HepG2 (cell line): ENCODE results near the gene DYNC2LI1. TPM values are rescaled to one million over a fixed set of nuclear protein-coding genes. Genes with fewer than 3 reads are reported as not detected.

Source experiments
- ATAC-seq: fragments of 200-7000 bp; cut with Tn5 transposase; 3 replicates; pipeline ENCODE4 v1.9.1; 2020; ENCODE audit warnings: mild to moderate bottlenecking, moderate library complexity
- BruUV-seq: library from RNA; stranded (reverse); fragments of 400-500 nt; replicated peaks from 2 replicates; lab custom pipeline; 2021; lab: Mats Ljungman, UMichigan
- CTCF ChIA-PET: fragments of 300-600 bp; formaldehyde crosslinking; extraction: SDS; loops from one replicate; lab custom pipeline; 2021; ENCODE audit warnings: low total read pairs, inconsistent platforms, low intra/inter-chr PET ratio; lab: Yijun Ruan, JAX
- POLR2A ChIA-PET: fragments of 350-600 bp; sonication (Branson Sonifier 250); formaldehyde crosslinking; loops from one replicate; lab custom pipeline; 2020; ENCODE audit warnings: antibody characterized with exemption, inconsistent platforms; lab: Yijun Ruan, JAX
- DNase-seq: peaks from one replicate; pipeline ENCODE4 v3.0.0-alpha.2; 2015; ENCODE audit warnings: low spot score
- FAIRE-seq: peaks from 3 replicates; lab custom pipeline; 2011; peaks lifted over from hg19 to GRCh38; lab: Jason Lieb, UNC
- H2AFZ ChIP-seq: one replicate; pipeline ENCODE4 v1.6.1; 2011; ENCODE audit warnings: low read length, inconsistent platforms
- H3K27ac ChIP-seq: fragments of 300-600 bp; 3 replicates; pipeline ENCODE4 v1.8.0; 2011; ENCODE audit warnings: mixed run types, mild to moderate bottlenecking, mixed read lengths, low read length, inconsistent platforms; ENCODE audit not compliant: insufficient read depth; ENCODE audit errors: extremely low read length
- H3K27me3 ChIP-seq, 2 experiments: fragments of 200-600 bp in 1 of 2; 2 replicates in 1 of 2; 3 replicates in 1 of 2; pipeline versions ENCODE4 v1.6.0 to v1.8.0; 2011; ENCODE audit warnings: low read length in 2 of 2, mild to moderate bottlenecking in 2 of 2, moderate library complexity in 2 of 2, inconsistent platforms in 1 of 2; ENCODE audit not compliant: insufficient read depth in 2 of 2, control insufficient read depth in 1 of 2
- H3K36me3 ChIP-seq, 2 experiments: fragments of 200-600 bp in 1 of 2; replicated peaks in 1 of 2; 2 replicates in 1 of 2; 3 replicates in 1 of 2; pipeline versions ENCODE4 v1.5.1 to v1.8.0; 2011; ENCODE audit warnings: low read length in 2 of 2, inconsistent platforms in 1 of 2; ENCODE audit not compliant: insufficient read depth in 2 of 2, control insufficient read depth in 1 of 2
- H3K4me1 ChIP-seq: 2 replicates; pipeline ENCODE4 v1.5.1; 2012; ENCODE audit warnings: low read length, inconsistent platforms; ENCODE audit not compliant: insufficient read depth
- H3K4me2 ChIP-seq: 2 replicates; pipeline ENCODE4 v1.6.0; 2011; ENCODE audit warnings: low read depth, low read length, inconsistent platforms
- H3K4me3 ChIP-seq, 3 experiments: fragments of 200-600 bp in 1 of 3; sonication (generic), shearing (Covaris generic) in 1 of 3; replicated peaks in 1 of 3; 2 replicates each; pipeline ENCODE4 v1.5.1; 2011 to 2016; ENCODE audit warnings: low read length in 3 of 3, inconsistent platforms in 2 of 3, low read depth in 2 of 3, mild to moderate bottlenecking in 2 of 3, control low read depth in 1 of 3, mixed read lengths in 1 of 3; ENCODE audit not compliant: insufficient read depth in 1 of 3
- H3K79me2 ChIP-seq: one replicate; pipeline ENCODE4 v1.6.1; 2011; ENCODE audit warnings: low read length, inconsistent platforms; ENCODE audit not compliant: insufficient read depth
- H3K9ac ChIP-seq: 2 replicates; pipeline ENCODE4 v1.6.0; 2011; ENCODE audit warnings: mild to moderate bottlenecking, low read depth, low read length, inconsistent platforms; ENCODE audit not compliant: insufficient read depth
- H3K9me3 ChIP-seq: 2 replicates; pipeline ENCODE4 v1.5.1; 2012; ENCODE audit warnings: mild to moderate bottlenecking, low read length
- H4K20me1 ChIP-seq: 2 replicates; pipeline ENCODE4 v1.6.0; 2011; ENCODE audit warnings: inconsistent platforms, mild to moderate bottlenecking, low read length, moderate library complexity; ENCODE audit not compliant: insufficient read depth
- GTF2F1 ChIP-seq: fragments of 150-350 bp; IDR thresholded peaks from 2 replicates; pipeline ENCODE4 v1.6.1; 2014; ENCODE audit warnings: low read length
- IRF1 ChIP-seq: sonication (generic); formaldehyde crosslinking; IDR thresholded peaks from 2 replicates; pipeline ENCODE4 v1.4.0; 2020; ENCODE audit warnings: low read depth, mild to moderate bottlenecking, missing genetic modification reagents
- KAT2B ChIP-seq: fragments of 150-350 bp; IDR thresholded peaks from 2 replicates; pipeline ENCODE4 v1.6.1; 2014; ENCODE audit warnings: low read depth, low read length, borderline replicate concordance
- KAT7 ChIP-seq: IDR thresholded peaks from 2 replicates; pipeline ENCODE4 v1.6.1; 2018; ENCODE audit warnings: borderline replicate concordance, missing compliant biosample characterization
- TGIF2 ChIP-seq: IDR thresholded peaks from 2 replicates; pipeline ENCODE4 v1.6.1; 2016; ENCODE audit warnings: control low read depth, missing compliant biosample characterization
- TMF1 ChIP-seq: sonication (generic); formaldehyde crosslinking; IDR thresholded peaks from 2 replicates; pipeline ENCODE4 v1.8.1; 2022; ENCODE audit warnings: low read depth, missing genetic modification reagents
- WGBS: methylation state at CpG from one replicate; pipeline ENCODE4 v1.1.6; 2017; ENCODE audit warnings: low lambda C conversion rate; 5-methylcytosine and 5-hydroxymethylcytosine counted together
- in situ Hi-C: cut with HindIII; loops from 2 replicates; pipeline ENCODE4 v1.10.0; 2017; ENCODE audit warnings: low pct_unique_long_range_greater_than_20kb; ENCODE audit not compliant: extremely low pct_ligation_motif_present
- intact Hi-C: fragments of 100-400 bp; cut with micrococcal nuclease; formaldehyde crosslinking; loops from one replicate; pipeline ENCODE4 v1.10.0; 2022; ENCODE audit not compliant: unreplicated experiment
- polyA plus RNA-seq, 8 experiments: library from polyadenylated mRNA; depleted of rRNA in 3 of 8; stranded (reverse) in 7 of 8; unstranded in 1 of 8; fragments of >200 nt; fragmentation: Illumina TruSeq in 4 of 8; extraction: Trizol in 4 of 8; gene quantifications; 2 replicates each; pipeline versions ENCODE4 v1.2.1 to v1.2.3, GENCODE V29; 2011 to 2016; ENCODE audit warnings: low read depth in 4 of 8, missing spikeins in 1 of 8, mixed read lengths in 1 of 8; ENCODE audit not compliant: insufficient read depth in 1 of 8
- total RNA-seq, 5 experiments: library from RNA; depleted of rRNA; stranded (reverse); fragments of >200 nt; fragmentation: Illumina TruSeq; extraction: Trizol; gene quantifications; 2 replicates each; pipeline ENCODE4 v1.2.3, GENCODE V29; 2016; ENCODE audit warnings: low read depth in 1 of 5
- TF ChIP-seq, protein P1 (sequence below): IDR thresholded peaks from 2 replicates; pipeline ENCODE4 v1.6.1; 2016; ENCODE audit warnings: control low read depth

DYNC2LI1 gene
- total and polyA plus RNA-seq, 2 of the 13 experiments (the other 11 are each of a cell fraction or from before 2014, with no cell fraction given), result 16.9 to 23.2 TPM

- CTCF ChIA-PET, result no interaction called here
- Histone ChIP-seq H3K36me3 (no peaks in the 10 kb centered on the region), H3K27ac (no peak overlapping the region), H3K9ac (no peak overlapping the region), H3K9me3 (no peaks in the 10 kb centered on the region), H3K79me2 (no peaks in the 10 kb centered on the region), H3K4me1 (peaks cover 18% of the 10 kb centered on the region), H3K4me3 (no peak overlapping the region), H3K27me3 (no peaks in the 10 kb centered on the region), H3K4me2 (no peak overlapping the region), H2AFZ (no peak overlapping the region), H4K20me1 (no peaks in the 10 kb centered on the region)
- ATAC-seq, result no peak
- no TSS peak for BruUV-seq
- TF ChIP-seq GTF2F1, result no peak
- peak; percentile 68; the same call in 1 of the 2 replicates for TF ChIP-seq KAT2B
- no peak for TF ChIP-seq IRF1 (CRISPR knock-in tag)
- no peak for FAIRE-seq
- no peak for DNase-seq
- in situ Hi-C loops, result no loop called here
- WGBS, result 84% methylated on average over 2 of the region's 2 CpGs
- POLR2A ChIA-PET, result no interaction called here
- intact Hi-C loops, result no loop called here
Measured at GRCh38 chr2:43763091-43763490, 10.7 kb upstream of the DYNC2LI1 start.

- H3K9me3 ChIP-seq, result no peaks in the 10 kb centered on the region
- POLR2A ChIA-PET, result interaction anchor here (0.6 to 0.8 kb wide), 2 partner anchors 10 to 12 kb away, joined by 3 read pairs; partner anchors contain the start of gene DYNC2LI1
Measured at GRCh38 chr2:43764086-43764705, 9.6 kb upstream of the DYNC2LI1 start.

More at GRCh38 chr2:43764086-43764705, 9.6 kb upstream of the DYNC2LI1 start:
- FAIRE-seq, result no peak
- CTCF ChIA-PET, result no interaction called here
- intact Hi-C loops, result no loop called here
- no TSS peak for BruUV-seq
- H3K4me1 ChIP-seq, result peaks cover 12% of the 10 kb centered on the region
- no peak overlapping the region for H3K4me2 ChIP-seq
- H4K20me1 ChIP-seq, result no peaks in the 10 kb centered on the region
- no peak overlapping the region for H3K9ac ChIP-seq
- no peaks in the 10 kb centered on the region for H3K36me3 ChIP-seq
- H3K27me3 ChIP-seq, result no peaks in the 10 kb centered on the region
- H3K4me3 ChIP-seq, result no peak overlapping the region
- no peak for DNase-seq
- 20% methylated on average over 1 of the region's 1 CpG for WGBS
- ATAC-seq, result no peak
- in situ Hi-C loops, result no loop called here
- H3K79me2 ChIP-seq, result no peaks in the 10 kb centered on the region
- no peak overlapping the region for H3K27ac ChIP-seq
- H2AFZ ChIP-seq, result no peak overlapping the region
- TF ChIP-seq KAT7 (no peak), TGIF2 (CRISPR knock-in tag) (no peak), TMF1 (CRISPR knock-in tag) (no peak)
- TF ChIP-seq, protein P1, sequence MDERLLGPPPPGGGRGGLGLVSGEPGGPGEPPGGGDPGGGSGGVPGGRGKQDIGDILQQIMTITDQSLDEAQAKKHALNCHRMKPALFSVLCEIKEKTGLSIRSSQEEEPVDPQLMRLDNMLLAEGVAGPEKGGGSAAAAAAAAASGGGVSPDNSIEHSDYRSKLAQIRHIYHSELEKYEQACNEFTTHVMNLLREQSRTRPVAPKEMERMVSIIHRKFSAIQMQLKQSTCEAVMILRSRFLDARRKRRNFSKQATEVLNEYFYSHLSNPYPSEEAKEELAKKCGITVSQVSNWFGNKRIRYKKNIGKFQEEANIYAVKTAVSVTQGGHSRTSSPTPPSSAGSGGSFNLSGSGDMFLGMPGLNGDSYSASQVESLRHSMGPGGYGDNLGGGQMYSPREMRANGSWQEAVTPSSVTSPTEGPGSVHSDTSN, result no peak
